Cardiac atrium fibroblast (primary cell): ENCODE measurements around the gene VIT. TPM values are rescaled to one million over a fixed set of nuclear protein-coding genes. Genes with fewer than 3 reads are reported as not detected.

ENCODE experiments used
- total RNA-seq: library from RNA; depleted of rRNA; stranded (reverse); fragments of >200 nt; gene quantifications from 2 replicates; pipeline ENCODE4 v1.2.3, GENCODE V29; 2015

Gene VIT
- total RNA-seq, result 0.36 and 1.1 TPM in 2 replicates

GRCh38 chr2:36696533-36696932 lies at the start of gene VIT:
TSS of gene VIT (plus strand) at chr2:36696707. CDS start at chr2:36716371, 19,664 bp downstream.

Other genes starting within 250 kb of the VIT start
- gene FEZ2, start 98.5 kb upstream of the VIT start, total RNA-seq, result 53.8 and 54.4 TPM in 2 replicates